Tibial nerve (tissue), 4 donors: ENCODE data around the gene VTCN1. TPM values are rescaled to one million over a fixed set of nuclear protein-coding genes. Genes with fewer than 3 reads are reported as not detected.

ENCODE experiments used
- DNase-seq, 2 donors: peaks; one replicate each; pipeline ENCODE4 v3.0.0-alpha.2; 2019; ENCODE audit warnings: low spot score in 2 of 2
- H3K27ac ChIP-seq, 4 donors: fragments of 200-600 bp; sonication (generic) in 3 of 4; one replicate each; pipeline ENCODE4 v1.5.1; 2017 to 2019; ENCODE audit warnings: mild to moderate bottlenecking in 1 of 4
- H3K27me3 ChIP-seq, 2 donors: fragments of 200-600 bp; sonication (generic) in 1 of 2; one replicate each; pipeline versions ENCODE4 v1.5.1 to v1.6.0; 2017 to 2019
- H3K36me3 ChIP-seq, 3 donors: fragments of 200-600 bp; sonication (generic); one replicate each; pipeline ENCODE4 v1.5.1; 2018 to 2019
- H3K4me1 ChIP-seq, 4 donors: fragments of 200-600 bp; sonication (generic) in 3 of 4; one replicate each; pipeline ENCODE4 v1.5.1; 2017 to 2019
- H3K4me3 ChIP-seq, 4 donors: fragments of 200-600 bp; sonication (generic) in 3 of 4; one replicate each; pipeline ENCODE4 v1.5.1; 2017 to 2019; ENCODE audit warnings: mild to moderate bottlenecking in 1 of 4, moderate library complexity in 1 of 4
- H3K9me3 ChIP-seq, 4 donors: fragments of 200-600 bp; sonication (generic) in 3 of 4; one replicate each; pipeline ENCODE4 v1.5.1; 2017 to 2019
- EP300 ChIP-seq, 2 donors: sonication (generic); formaldehyde crosslinking; IDR thresholded peaks; one replicate each; pipeline ENCODE4 v1.6.1; 2017; ENCODE audit warnings: antibody characterized with exemption in 2 of 2, mild to moderate bottlenecking in 1 of 2
- POLR2A ChIP-seq, 2 donors: fragments of 450-650 bp; IDR thresholded peaks; one replicate each; pipeline ENCODE4 v1.6.1; 2017; ENCODE audit warnings: antibody characterized with exemption in 2 of 2, mild to moderate bottlenecking in 2 of 2, moderate library complexity in 2 of 2
- WGBS, 2 donors: methylation state at CpG; one replicate each; pipeline ENCODE4 v1.1.5; 2018; 5-methylcytosine and 5-hydroxymethylcytosine counted together
- total RNA-seq, 4 donors: library from RNA; depleted of rRNA; stranded (reverse); fragments of >200 nt; gene quantifications; one replicate each; pipeline ENCODE4 v1.1.0, GENCODE V29; 2016
- TF ChIP-seq, protein P1 (sequence below), 5 experiments: fragments of 200-600 bp in 3 of 5; fragments of 450-650 bp in 2 of 5; sonication (generic) in 3 of 5; IDR thresholded peaks; one replicate each; pipeline ENCODE4 v1.5.1; 2016 to 2019; ENCODE audit warnings: antibody characterized with exemption in 5 of 5, mild to moderate bottlenecking in 3 of 5, moderate library complexity in 2 of 5

VTCN1 gene
- total RNA-seq, 4 donors from 2014 or later: not detected

DNA sequence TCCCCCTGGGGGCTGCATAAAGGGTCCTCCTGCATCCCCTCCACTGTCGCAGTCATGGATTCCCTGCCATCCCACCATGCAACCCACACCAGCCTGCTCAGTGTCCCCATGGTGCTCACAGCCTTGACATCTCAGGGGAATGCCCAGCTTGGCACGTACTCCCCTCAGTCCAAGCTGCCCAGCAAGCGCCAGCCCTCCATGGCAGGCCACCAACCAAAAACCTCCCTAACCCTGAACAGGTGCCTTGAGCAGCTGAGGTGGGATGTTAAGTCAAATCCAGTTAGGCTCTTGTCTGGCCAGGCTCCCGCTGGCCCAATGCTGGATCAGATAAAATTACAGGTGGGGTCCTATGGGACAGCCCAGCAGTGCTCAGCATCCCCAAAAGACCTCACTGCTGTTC, 341 bp downstream of the VTCN1 start:
- H3K27ac ChIP-seq: no peak overlapping the region
- no peaks in the 10 kb centered on the region for H3K27me3 ChIP-seq
- H3K9me3 ChIP-seq: no peaks in the 10 kb centered on the region
- H3K36me3 ChIP-seq: no peaks in the 10 kb centered on the region
- H3K4me1 ChIP-seq: no peaks in the 10 kb centered on the region
- no peak overlapping the region for H3K4me3 ChIP-seq
- 81 to 93% methylated on average over 4 of the region's 4 CpGs for WGBS, 2 donors
- no peak for TF ChIP-seq EP300 (IDR thresholded peaks at IDR 0.05)
- TF ChIP-seq, protein P1, sequence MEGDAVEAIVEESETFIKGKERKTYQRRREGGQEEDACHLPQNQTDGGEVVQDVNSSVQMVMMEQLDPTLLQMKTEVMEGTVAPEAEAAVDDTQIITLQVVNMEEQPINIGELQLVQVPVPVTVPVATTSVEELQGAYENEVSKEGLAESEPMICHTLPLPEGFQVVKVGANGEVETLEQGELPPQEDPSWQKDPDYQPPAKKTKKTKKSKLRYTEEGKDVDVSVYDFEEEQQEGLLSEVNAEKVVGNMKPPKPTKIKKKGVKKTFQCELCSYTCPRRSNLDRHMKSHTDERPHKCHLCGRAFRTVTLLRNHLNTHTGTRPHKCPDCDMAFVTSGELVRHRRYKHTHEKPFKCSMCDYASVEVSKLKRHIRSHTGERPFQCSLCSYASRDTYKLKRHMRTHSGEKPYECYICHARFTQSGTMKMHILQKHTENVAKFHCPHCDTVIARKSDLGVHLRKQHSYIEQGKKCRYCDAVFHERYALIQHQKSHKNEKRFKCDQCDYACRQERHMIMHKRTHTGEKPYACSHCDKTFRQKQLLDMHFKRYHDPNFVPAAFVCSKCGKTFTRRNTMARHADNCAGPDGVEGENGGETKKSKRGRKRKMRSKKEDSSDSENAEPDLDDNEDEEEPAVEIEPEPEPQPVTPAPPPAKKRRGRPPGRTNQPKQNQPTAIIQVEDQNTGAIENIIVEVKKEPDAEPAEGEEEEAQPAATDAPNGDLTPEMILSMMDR (IDR thresholded peaks at IDR 0.05): no peak
- no peak for TF ChIP-seq POLR2A (IDR thresholded peaks at IDR 0.05)
- no peak for DNase-seq

DNA sequence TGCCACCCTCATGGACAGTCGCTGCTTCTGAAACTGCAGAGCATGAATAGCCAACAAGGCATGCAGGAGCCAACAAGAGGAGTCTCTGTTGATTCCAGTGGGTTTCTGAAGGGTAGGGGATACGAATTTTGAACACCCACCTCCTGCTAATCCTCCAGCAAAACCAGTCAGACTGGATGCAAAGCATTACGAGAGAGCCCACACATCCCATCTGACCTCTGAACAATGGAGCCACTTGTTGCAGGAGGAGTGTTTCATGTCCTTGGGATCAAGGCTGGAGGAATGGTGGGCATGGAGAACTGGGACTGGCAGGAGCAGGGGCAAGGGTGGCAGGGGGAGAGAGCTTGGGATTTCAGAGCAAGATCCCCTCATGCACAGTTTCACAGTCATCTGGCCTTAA, 1.6 kb downstream of the VTCN1 start:
- WGBS, 2 donors: 15 to 59% methylated on average over 2 to 3 of the region's 3 CpGs
- no peak overlapping the region for H3K4me3 ChIP-seq
- no peaks in the 10 kb centered on the region for H3K4me1 ChIP-seq

GRCh38 chr1:117208580-117208979, 2.1 kb downstream of the VTCN1 start:
- TF ChIP-seq POLR2A (IDR thresholded peaks at IDR 0.05) (no peak), EP300 (IDR thresholded peaks at IDR 0.05) (no peak)
- TF ChIP-seq, protein P1 (IDR thresholded peaks at IDR 0.05): no peak
- H3K27ac ChIP-seq: peak overlapping the region in 2 of 4 donors; percentile 4 to 60
- no peak for DNase-seq
- no peaks in the 10 kb centered on the region for H3K36me3 ChIP-seq
- no peaks in the 10 kb centered on the region for H3K4me1 ChIP-seq
- H3K9me3 ChIP-seq: no peaks in the 10 kb centered on the region
- H3K4me3 ChIP-seq: no peak overlapping the region
- 69 to 72% methylated on average over 3 of the region's 3 CpGs for WGBS, 2 donors
- H3K27me3 ChIP-seq: no peaks in the 10 kb centered on the region

More for the DNA sequence above, 1.6 kb downstream of the VTCN1 start:
- no peaks in the 10 kb centered on the region for H3K9me3 ChIP-seq
- H3K27me3 ChIP-seq: no peaks in the 10 kb centered on the region
- H3K27ac ChIP-seq: peak overlapping the region in 2 of 4 donors; percentile 17 to 60
- H3K36me3 ChIP-seq: no peaks in the 10 kb centered on the region
- TF ChIP-seq, protein P1 (IDR thresholded peaks at IDR 0.05): no peak
- no peak for TF ChIP-seq EP300 (IDR thresholded peaks at IDR 0.05)
- TF ChIP-seq POLR2A (IDR thresholded peaks at IDR 0.05): no peak
- no peak for DNase-seq

- Histone ChIP-seq H3K4me3 (no peak overlapping the region), H3K9me3 (no peaks in the 10 kb centered on the region), H3K27me3 (no peaks in the 10 kb centered on the region), H3K36me3 (no peaks in the 10 kb centered on the region), H3K4me1 (no peaks in the 10 kb centered on the region), H3K27ac (no peak overlapping the region)
- no peak for DNase-seq
- TF ChIP-seq EP300 (IDR thresholded peaks at IDR 0.05): no peak
- TF ChIP-seq, protein P1 (IDR thresholded peaks at IDR 0.05): no peak
- TF ChIP-seq POLR2A (IDR thresholded peaks at IDR 0.05): no peak
- WGBS, 2 donors: 48 to 69% methylated on average over 2 of the region's 2 CpGs
Measured at GRCh38 chr1:117205368-117205767, 5.4 kb downstream of the VTCN1 start.

GRCh38 chr1:117201808-117202207, 8.9 kb downstream of the VTCN1 start:
- H3K4me3 ChIP-seq: no peak overlapping the region
- no peak for TF ChIP-seq POLR2A (IDR thresholded peaks at IDR 0.05)
- TF ChIP-seq EP300 (IDR thresholded peaks at IDR 0.05): no peak
- TF ChIP-seq, protein P1 (IDR thresholded peaks at IDR 0.05): no peak
- no peaks in the 10 kb centered on the region for H3K9me3 ChIP-seq
- 58 to 76% methylated on average over 1 of the region's 1 CpG for WGBS, 2 donors
- no peaks in the 10 kb centered on the region for H3K4me1 ChIP-seq
- H3K27ac ChIP-seq: no peak overlapping the region
- no peak for DNase-seq
- H3K36me3 ChIP-seq: no peaks in the 10 kb centered on the region
- no peaks in the 10 kb centered on the region for H3K27me3 ChIP-seq
